A549 (cell line): ENCODE data around the gene TENM3.

ENCODE experiments used
- ATOH8 ChIP-seq: fragments of 250-450 bp; sonication (Bioruptor Pico); IDR thresholded peaks from 2 replicates; pipeline ENCODE4 v1.5.0; 2020; ENCODE audit warnings: low read depth, mild to moderate bottlenecking, moderate library complexity
- CHD2 ChIP-seq: fragments of 150-350 bp; IDR thresholded peaks from 2 replicates; pipeline ENCODE4 v1.6.1; 2014; ENCODE audit warnings: low read length; ENCODE audit not compliant: partially characterized antibody
- CTCF ChIP-seq: fragments of >200 bp; sonication (Bioruptor Twin); formaldehyde crosslinking; IDR thresholded peaks from 3 replicates; pipeline ENCODE4 v1.5.1; 2016
- GATA3 ChIP-seq: IDR thresholded peaks from 2 replicates; pipeline ENCODE4 v1.6.1; 2012; ENCODE audit warnings: borderline replicate concordance
- MYC ChIP-seq: IDR thresholded peaks from 2 replicates; pipeline ENCODE4 v1.6.1; 2012; ENCODE audit warnings: mild to moderate bottlenecking, inconsistent platforms, low read length, improper control_type of control experiment, borderline replicate concordance
- POLR2A ChIP-seq: IDR thresholded peaks from 2 replicates; pipeline ENCODE4 v1.6.1; 2012; ENCODE audit warnings: mild to moderate bottlenecking, low read length
- SMC3 ChIP-seq: fragments of >200 bp; sonication (Bioruptor Twin); formaldehyde crosslinking; IDR thresholded peaks from 3 replicates; pipeline ENCODE4 v1.6.1; 2018; ENCODE audit warnings: inconsistent platforms

GRCh38 chr4:182764642-182765041 is 521.4 kb downstream of the TENM3 start:
- no peak for TF ChIP-seq SMC3
- no peak for TF ChIP-seq CHD2
- TF ChIP-seq GATA3, result no peak
- TF ChIP-seq CTCF, result no peak
- TF ChIP-seq POLR2A, result no peak
- no peak for TF ChIP-seq ATOH8 (CRISPR knock-in tag)
- no peak for TF ChIP-seq MYC
